Measurements from ENCODE around the gene GSN.

GRCh38 chr9:121368138-121368522 lies 100.2 kb downstream of the GSN start:
- TF ChIP-seq, protein P1, sequence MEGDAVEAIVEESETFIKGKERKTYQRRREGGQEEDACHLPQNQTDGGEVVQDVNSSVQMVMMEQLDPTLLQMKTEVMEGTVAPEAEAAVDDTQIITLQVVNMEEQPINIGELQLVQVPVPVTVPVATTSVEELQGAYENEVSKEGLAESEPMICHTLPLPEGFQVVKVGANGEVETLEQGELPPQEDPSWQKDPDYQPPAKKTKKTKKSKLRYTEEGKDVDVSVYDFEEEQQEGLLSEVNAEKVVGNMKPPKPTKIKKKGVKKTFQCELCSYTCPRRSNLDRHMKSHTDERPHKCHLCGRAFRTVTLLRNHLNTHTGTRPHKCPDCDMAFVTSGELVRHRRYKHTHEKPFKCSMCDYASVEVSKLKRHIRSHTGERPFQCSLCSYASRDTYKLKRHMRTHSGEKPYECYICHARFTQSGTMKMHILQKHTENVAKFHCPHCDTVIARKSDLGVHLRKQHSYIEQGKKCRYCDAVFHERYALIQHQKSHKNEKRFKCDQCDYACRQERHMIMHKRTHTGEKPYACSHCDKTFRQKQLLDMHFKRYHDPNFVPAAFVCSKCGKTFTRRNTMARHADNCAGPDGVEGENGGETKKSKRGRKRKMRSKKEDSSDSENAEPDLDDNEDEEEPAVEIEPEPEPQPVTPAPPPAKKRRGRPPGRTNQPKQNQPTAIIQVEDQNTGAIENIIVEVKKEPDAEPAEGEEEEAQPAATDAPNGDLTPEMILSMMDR (IDR thresholded peaks at IDR 0.05): no peak
- TF ChIP-seq EZH2phosphoT487 (IDR thresholded peaks at IDR 0.05) (no peak), EZH2 (IDR thresholded peaks at IDR 0.05) (no peak)

Measured in neural progenitor cell (in vitro differentiated cells).